ENCODE results near the gene GNL1.

GNL1 gene, protein sequence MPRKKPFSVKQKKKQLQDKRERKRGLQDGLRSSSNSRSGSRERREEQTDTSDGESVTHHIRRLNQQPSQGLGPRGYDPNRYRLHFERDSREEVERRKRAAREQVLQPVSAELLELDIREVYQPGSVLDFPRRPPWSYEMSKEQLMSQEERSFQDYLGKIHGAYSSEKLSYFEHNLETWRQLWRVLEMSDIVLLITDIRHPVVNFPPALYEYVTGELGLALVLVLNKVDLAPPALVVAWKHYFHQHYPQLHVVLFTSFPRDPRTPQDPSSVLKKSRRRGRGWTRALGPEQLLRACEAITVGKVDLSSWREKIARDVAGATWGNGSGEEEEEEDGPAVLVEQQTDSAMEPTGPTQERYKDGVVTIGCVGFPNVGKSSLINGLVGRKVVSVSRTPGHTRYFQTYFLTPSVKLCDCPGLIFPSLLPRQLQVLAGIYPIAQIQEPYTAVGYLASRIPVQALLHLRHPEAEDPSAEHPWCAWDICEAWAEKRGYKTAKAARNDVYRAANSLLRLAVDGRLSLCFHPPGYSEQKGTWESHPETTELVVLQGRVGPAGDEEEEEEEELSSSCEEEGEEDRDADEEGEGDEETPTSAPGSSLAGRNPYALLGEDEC

DNA sequence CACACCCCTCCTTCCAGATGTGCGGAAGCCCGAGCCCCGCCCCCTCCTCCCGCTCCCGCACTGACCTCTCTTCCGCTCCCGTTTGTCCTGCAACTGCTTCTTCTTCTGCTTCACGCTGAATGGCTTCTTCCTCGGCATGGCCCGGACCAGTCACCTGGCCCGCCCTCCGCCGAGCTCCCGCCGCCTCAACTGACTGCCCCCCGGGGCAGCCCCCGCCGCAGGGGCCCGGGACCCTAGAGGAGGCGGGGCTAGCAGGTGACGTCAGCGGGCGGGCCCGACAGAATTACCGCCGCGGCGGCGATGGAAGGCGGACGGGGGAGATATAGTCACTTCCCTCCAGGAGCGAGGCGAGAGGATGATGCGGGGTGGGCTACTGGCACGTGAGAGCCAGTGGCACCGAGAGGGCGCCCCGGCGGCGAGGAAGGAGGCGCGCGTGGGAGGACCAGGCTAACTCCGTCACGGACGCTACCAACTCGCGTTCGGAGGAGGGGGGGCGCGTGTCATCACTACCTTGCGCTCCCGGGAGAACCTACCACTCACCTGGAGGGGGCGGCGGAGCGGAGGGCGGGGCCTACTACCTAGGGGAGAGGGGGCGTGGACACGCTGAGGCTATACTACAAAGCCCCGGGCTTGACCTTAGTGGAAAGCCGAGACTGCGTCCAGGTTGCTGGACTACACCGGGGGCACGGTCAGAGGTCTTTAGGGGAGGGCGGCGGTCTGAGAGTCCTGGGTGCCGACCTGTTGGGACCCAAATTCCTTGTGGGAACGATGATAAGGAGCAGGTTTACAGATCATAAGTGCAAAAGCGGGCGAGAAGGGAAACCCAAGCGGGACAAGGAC lies at the start of gene GNL1:
GNL1 (minus strand) TSS at position 424 of the 840 bp plus-strand sequence; CDS start at position 138, 286 bp downstream.
- peak; percentile 87 for DNase-seq (ENCODE audit: low spot score)

DNA sequence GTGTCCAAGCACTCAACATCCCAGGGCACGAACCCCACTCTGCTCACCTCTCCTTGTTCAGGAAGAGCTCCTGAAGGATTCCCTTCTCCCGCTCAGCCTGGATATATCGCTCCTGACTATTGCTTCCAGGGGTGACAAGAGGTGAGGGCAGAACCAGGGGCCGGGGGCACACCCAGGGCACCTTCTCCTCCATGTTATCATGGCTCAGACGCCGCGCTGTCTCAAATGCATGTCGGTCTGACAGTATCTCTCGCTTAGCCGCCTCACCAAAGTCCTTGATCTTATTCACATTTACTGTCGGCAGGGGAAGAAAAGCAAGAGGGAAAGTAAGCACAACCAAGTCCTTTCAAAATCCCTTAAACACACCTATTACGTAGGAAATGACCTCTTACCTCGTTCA lies 47.7 kb upstream of the GNL1 start:
- no peak for DNase-seq (ENCODE audit: low spot score)

DNA sequence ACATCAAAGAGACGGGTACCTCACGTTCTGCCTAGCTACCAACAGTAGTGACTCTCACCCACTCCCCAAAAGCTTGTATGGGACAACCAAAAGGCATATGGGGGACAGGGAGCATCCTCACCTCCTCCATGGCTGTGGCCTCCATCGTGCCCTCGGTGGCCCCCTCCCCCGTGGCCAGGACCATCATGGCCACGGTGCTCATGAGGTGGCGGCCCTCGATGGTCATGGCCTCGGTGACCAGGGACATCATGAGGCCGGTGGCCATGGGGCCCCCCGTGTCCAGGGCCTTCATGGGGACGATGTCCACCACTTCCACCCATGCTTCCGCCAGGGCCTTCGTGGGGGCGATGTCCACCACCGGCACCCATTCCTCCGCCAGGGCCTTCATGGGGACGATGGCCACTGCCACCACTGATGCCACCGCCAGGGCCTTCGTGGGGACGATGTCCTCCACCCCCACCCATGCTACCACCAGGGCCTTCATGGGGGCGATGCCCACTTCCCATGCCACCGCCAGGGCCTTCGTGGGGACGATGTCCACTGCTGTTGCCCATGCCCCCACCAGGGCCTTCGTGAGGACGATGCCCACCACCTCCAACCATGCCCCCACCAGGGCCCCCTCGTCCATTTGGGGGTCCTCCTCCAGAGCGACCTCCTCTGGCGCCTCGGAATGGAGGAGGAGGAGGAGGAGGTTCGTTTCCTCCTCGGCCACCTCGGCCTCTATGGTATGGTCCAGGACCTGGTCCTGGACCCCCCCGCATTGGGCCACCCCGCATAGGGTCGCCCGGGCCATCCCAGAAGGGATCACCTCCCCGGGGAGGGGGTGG lies 45.7 kb upstream of the GNL1 start:
- no peak for DNase-seq (ENCODE audit: low spot score)

DNA sequence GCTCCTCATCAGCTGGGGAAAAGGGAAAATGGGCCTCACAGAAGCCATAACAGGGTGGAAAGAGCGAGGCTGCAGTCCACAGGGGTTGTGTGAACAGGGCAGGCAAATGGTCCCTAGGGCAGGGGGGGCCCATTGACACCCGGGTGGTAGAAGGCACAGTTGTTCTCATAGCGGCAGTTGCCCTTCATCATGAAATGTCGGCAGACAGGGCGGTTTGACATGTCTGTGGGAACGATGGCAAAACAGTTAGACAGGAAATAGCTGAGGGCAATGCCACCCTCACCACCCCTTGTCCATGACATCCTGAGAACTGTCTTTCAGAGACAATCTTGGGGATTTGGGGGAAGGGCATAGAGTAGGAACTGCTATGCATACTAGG lies 45.1 kb upstream of the GNL1 start:
- no peak for DNase-seq (ENCODE audit: low spot score)

DNA sequence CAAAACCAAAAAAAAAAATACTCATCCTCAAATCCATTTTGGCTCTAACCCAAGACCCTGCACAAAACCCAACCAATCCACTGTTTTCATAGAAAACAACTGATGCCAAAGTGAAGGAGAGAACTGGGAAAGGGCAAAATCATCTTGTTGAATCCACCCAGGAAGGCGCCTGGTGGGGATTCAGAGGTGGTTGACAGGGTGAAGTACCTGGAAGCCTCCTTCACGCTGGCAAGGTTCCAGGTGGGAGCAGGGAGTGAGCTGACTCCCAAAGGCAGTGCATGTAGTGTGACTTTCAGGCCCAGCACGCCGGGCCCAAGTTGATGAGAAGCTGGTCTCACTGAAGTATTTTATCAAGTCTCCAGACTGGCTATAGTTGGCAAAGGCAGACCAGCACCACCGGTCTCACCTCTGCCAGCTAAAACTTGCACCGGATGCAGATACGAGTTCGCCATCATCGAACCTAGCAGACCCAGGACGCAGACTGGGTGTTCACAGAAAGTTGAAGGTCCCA lies 44.2 kb upstream of the GNL1 start:
- no peak for DNase-seq (ENCODE audit: low spot score)

DNA sequence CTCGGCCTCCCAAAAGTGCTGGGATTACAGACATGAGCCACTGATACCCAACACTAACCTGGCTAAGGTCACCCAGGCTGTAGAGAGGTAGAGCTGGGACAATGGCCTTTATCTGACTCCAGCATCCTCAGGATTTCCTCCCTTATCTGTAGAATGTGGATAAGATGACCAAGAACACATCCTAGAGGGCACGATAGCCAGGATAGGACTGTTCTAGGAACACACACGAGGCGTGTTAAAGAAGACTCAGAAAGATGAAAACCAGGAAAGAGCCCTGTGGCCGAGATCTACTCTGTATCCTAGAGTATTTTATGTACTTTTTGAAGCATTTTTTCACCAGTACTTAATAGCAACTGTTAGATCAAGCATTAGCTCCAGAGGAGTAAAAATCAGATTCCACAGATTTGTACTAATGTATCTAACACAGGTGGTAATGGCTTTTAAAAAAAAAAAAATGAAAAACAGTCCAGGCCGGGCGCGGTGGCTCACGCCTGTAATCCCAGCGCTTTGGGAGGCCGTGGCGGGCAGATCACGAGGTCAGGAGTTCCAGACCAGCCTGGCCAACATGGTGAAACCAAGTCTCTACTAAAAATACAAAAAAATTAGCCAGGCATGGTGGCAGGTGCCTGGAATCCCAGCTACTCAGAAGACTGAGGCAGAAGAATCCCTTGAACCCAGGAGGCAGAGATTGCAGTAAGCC lies 43.5 kb upstream of the GNL1 start:
- DNase-seq (ENCODE audit: low spot score) = no peak

DNA sequence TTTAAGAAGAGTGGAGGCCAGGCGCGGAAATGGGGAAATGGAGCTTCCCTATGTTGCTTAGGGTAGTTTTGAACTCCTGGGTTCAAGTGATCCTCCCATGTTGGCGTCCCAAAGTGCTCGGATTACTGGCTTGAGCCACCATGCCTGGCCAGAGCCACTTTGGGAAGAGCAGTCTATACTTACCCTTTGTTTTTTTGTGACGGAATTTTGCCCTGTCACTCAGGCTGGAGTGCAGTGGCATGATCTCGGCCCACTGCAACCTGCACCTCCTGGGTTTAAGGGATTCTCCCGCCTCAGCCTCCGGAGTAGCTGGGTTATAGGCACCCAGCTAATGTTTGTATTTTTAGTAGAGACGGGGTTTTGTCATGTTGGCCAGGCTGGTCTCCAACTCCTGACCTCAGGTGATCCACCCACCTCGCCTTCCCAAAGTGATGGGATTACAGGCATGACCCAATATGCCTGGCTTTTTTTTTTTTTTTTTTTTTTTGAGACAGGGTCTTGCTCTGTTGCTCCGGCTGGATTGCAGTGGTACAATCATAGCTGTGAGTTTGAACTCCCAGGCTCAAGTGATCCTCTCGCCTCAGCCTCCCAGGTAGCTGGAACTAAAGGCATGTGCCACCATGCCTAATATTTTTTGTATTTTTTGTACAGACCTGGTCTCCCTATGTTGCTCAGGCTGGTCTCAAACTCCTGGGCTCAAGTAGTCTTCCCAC lies 42.8 kb upstream of the GNL1 start:
- no peak for DNase-seq (ENCODE audit: low spot score)

DNA sequence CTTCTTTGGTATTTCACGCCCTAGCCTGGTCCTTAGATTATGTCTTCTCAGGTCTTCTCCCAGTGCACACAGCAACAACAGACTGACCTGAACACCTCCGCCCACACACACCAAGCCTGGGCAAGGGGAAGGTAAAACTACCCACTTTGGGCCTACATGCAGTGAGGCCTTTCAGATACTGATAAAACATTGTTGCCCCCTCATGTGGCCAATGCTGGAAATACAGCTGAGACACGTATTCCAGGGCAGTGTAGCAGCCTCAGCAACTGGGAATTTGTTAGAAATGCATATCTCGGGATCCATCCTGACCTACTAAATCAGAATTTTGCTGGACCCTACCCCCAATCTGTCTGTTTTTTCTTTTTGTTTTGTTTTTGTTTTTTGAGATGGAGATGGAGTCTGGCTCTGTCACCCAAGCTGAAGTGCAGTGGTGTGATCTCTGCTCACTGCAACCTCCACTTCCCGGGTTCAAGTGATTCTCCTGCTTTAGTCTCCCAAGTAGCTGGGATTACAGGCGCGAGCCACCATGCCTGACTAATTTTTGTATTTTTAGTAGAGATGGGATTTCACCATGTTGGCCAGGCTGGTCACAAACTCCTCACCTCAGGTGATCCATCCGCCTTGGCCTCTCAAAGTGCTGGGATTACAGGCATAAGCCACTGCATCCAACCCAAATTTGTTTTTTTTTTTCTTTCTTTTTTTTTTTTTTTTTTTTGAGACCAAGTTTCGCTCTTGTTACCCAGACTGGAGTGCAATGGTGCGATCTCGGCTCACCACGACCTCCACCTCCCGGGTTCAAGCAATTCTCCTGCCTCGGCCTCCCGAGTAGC lies 41.2 kb upstream of the GNL1 start:
- DNase-seq (ENCODE audit: low spot score) = peak; percentile 83

DNA sequence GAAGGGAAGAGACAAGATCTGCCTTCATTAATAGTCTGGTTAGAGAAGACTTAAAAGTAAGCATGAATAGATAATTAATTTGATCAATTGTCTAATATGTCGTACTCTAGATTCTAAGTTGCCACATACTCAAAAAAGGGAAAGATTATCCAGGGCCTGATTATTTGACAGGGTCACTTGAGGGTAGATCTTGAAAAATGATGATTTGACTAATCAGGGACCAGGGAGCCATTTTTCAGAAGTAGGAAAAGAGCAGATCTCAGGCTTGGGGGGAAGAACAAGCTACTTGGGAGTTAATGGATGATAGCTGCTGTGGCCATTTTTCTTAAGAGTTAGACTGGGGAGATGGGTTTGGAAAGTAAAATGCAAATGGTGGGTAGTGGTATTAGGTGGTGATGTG lies 36.0 kb upstream of the GNL1 start:
- no peak for DNase-seq (ENCODE audit: low spot score)

DNA sequence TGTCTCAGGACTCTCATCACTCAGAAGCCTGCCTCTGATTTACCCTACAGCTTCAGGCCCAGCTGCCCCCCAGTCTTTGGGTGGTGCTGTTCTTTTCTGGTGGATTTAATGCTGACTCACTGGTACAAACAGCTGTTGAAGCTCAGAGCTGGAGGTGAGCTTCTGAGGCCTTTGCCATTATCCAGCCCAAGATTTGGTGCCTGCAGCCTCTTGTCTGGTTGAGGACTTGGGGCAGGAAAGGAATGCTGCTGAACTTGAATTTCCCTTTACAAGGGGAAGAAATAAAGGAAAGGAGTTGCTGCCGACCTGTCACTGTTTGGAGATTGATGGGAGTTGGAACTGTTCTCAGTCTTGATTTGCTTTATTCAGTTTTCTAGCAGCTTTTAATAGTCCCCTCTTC lies 34.7 kb upstream of the GNL1 start:
- DNase-seq (ENCODE audit: low spot score) = no peak

DNA sequence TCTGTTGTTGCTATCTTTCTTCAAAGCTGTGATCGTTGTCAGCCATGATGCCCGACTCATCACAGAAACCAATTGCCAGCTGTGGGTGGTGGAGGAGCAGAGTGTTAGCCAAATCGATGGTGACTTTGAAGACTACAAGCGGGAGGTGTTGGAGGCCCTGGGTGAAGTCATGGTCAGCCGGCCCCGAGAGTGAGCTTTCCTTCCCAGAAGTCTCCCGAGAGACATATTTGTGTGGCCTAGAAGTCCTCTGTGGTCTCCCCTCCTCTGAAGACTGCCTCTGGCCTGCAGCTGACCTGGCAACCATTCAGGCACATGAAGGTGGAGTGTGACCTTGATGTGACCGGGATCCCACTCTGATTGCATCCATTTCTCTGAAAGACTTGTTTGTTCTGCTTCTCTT lies 34.2 kb upstream of the GNL1 start:
- no peak for DNase-seq (ENCODE audit: low spot score)

DNA sequence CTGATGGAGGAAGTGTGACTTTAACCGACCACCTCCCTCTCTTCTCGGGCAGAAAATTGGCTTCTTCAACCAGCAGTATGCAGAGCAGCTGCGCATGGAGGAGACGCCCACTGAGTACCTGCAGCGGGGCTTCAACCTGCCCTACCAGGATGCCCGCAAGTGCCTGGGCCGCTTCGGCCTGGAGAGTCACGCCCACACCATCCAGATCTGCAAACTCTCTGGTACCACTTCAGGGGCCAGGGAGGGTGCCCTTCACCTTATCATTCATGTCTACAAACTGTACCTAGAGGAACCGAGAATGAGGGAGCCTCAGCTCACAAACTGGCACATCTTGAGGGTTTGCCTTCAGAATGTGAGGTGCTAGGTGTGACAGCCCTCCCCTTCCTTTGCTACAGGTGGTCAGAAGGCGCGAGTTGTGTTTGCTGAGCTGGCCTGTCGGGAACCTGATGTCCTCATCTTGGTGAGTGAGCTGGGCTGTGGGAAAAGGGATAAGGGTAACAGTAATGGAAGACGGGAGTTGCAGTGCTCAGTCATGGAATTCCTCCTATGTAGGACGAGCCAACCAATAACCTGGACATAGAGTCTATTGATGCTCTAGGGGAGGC lies 33.6 kb upstream of the GNL1 start:
- no peak for DNase-seq (ENCODE audit: low spot score)

DNA sequence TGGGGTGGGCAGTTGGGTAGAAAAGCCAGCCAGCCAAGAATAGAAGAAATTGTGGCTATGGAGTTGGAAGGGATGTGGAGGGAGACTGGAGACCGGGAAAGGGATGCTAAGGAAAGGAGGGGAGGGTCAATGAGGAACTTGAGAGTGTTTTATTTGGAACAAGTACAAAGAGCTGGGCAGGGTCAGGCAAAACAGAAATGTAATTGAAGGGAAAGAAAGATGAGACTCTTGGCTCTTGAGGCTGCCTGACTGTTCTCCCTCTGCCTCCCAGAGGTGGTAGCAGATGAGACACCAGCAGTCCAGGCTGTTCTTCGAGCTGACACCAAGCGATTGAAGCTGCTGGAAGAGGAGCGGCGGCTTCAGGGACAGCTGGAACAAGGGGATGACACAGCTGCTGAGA lies 27.6 kb upstream of the GNL1 start:
- no peak for DNase-seq (ENCODE audit: low spot score)

DNA sequence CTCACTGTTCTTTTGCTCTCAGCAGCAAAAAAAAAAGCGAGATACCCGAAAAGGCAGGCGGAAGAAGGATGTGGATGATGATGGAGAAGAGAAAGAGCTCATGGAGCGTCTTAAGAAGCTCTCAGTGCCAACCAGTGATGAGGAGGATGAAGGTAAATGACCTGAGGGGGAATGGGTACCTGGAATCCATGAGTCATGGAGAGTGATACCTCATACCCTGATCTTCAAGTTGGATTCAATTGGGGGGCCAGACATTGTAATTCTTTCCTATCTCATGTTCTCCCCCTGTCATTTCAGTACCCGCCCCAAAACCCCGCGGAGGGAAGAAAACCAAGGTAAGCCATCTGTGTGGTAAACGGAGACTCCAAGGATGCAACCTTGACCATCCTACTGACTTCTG lies 21.8 kb upstream of the GNL1 start:
- no peak for DNase-seq (ENCODE audit: low spot score)

DNA sequence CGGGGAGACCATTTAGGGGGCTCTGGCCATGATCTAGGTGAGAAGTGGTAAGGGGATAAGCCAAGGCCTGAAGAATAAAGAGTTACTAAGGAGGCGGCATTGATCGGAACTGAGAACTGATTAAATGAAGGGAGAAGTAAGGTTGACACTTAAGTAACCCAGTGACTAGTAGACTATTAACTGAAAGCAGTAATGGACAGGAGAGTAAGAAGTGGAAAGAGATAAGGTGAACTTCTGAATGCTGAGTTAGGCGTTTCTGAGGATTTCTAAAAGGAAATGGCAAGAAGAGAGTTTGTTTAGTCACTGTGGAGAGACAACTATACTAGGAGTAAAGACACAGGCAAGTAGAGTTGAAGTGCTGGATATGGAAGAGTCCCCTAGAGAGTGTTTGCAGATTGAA lies 16.8 kb upstream of the GNL1 start:
- DNase-seq (ENCODE audit: low spot score) = no peak

DNA sequence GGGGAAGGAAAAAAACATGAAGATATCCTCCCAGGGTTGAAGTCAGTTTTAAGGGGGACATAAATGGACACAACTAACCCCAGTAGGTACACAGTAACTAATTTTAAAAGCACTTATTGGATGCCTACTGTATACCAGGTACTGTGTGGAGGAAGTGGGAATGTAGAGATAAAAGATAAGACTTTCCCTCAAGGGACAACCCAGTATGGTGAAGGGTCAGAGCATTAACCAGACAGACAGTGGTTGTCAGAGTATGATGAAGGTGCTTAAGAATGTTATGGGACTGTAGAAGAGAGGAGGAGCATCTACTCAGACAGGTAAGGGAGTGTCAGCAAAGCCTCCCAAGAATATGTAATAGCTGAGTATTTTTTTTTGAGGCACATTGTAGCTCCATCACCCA lies 15.9 kb upstream of the GNL1 start:
- no peak for DNase-seq (ENCODE audit: low spot score)

DNA sequence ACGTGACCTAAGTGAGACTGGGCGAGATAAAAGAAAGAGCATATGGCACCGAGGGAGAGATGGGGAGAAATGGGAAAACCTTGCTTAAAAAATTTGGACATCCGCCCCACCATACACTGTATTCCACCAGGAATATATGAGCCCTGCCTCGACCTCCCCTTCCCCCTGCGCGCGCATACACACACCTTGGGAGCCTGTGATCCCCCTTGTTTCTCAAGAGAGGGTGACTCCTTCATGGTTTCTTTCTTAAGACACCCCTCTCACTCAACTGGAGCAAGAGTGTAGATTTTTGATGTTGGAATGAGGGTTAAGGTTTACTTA lies 15.4 kb upstream of the GNL1 start:
- no peak for DNase-seq (ENCODE audit: low spot score)

DNA sequence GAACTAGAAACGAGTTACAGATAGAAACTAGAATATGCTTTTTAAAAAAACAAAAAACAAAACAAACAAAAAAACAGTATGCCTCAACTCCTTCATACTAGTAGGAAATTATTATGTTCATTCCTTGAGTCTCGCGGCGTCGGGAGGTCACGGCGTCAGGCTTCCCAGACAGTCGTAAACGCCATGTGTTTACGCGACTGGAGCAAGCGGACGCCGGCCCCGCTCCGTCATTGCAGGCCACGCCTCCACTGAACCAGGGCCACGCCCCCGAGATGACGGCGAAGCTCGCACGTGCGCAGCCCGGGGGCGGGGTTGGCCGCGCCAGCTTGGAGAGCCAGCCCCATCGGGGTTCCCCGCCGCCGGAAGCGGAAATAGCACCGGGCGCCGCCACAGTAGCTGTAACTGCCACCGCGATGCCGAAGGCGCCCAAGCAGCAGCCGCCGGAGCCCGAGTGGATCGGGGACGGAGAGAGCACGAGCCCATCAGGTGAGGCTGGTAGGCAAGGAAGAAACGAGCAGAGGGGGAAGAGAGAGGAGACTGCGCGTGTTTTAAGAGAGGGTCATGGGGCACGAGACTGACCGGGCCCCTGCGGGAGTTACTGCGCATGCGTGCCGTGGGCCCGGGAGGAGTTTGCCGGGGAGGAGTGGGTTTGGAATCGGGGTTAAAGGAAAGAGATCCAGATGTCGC lies 14.9 kb upstream of the GNL1 start, which contains the start of gene ABCF1:
ABCF1 (plus strand) TSS at position 368 of the 687 bp plus-strand sequence; CDS start at position 414, 46 bp downstream.
- peak; percentile 96 for DNase-seq (ENCODE audit: low spot score)

DNA sequence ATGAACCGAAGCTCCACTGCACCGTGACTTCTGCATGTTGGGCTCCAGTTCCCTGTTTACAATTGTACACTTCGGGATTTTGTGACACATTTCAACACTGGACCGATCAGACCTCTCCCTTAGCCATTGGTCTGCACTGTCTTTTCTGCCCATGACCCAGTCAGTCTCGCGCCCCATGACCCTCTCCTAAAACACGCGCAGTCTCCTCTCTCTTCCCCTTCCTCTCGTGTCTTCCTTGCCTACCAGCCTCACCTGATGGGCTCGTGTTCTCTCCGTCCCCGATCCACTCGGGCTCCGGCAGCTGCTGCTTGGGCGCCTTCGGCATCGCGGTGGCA lies 14.4 kb upstream of the GNL1 start:
- peak; percentile 47 for DNase-seq (ENCODE audit: low spot score)

Data from RKO (cell line).